AG10803 (cell line): ENCODE results near the gene LMAN1.

ENCODE experiments used
- DNase-seq: peaks from one replicate; pipeline ENCODE4 v3.0.0; 2010; ENCODE audit warnings: low read depth
- H3K4me3 ChIP-seq: 2 replicates; pipeline ENCODE4 v1.5.1; 2011; ENCODE audit warnings: mild to moderate bottlenecking, low read length, control low read depth
- CTCF ChIP-seq: conservative IDR thresholded peaks from 2 replicates; pipeline ENCODE4 v1.5.1; 2011; ENCODE audit warnings: mild to moderate bottlenecking, low read length, control low read depth, inconsistent platforms

LMAN1 gene

DNA sequence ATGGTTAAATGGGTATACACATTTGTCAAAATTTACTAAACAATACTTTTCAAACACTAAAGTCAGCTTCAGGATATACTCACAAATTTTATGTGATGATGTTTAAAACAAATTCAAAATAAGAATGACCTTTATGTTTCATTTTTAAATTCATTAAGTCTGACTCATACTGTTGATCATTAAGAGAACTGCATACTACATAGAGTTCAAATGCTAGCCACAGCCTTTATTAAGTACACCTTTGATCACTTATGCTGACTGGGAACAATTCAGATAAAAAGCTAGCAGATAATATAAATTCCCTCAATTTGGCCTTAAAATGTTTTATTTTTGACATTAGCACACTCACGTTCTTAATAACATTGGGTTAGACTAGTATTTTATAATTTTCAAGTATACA, 14.1 kb downstream of the LMAN1 start:
- DNase-seq, result no peak
- no peak overlapping the region for H3K4me3 ChIP-seq
- TF ChIP-seq CTCF, result no peak

DNA sequence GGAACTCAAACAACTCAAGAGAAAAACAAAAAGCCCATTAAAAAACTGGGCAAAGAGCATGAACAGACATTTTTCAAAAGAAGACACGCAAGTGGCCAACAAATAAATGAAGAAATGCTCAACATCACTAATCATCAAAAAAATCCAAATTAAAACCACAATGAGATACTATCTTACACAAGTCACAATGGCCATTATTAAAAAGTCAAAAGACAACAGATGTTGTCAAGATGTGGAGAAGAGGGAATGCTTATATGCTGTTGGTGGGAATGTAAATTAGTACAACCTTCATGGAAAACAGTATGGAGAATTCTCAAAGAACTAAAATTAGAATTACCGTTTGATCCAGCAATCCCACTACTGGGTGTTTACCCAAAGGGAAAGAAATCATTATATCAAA, 15.1 kb downstream of the LMAN1 start:
- DNase-seq, result peak; percentile 74
- no peak overlapping the region for H3K4me3 ChIP-seq
- no peak for TF ChIP-seq CTCF

GRCh38 chr18:59340817-59341216, 18.2 kb downstream of the LMAN1 start:
- H3K4me3 ChIP-seq, result no peak overlapping the region
- no peak for DNase-seq
- TF ChIP-seq CTCF, result no peak

DNA sequence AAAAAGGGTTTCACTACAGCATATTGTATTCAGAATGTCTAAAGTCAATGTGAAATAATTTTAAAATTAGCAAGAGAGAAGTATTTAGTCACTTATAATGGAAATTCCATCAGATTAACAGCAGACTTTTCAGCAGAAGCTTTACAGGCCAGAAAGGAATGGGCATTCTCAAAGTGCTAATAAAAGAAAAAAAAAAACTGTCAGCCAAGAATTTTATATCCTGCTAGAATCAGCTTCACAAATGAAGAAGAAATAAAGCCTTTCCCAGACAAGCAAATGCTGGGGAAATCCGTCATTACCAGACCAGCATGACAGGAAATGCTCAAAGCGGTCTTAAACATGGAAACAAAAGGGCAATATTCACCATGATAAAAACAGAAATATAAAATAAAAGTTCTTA, 18.8 kb downstream of the LMAN1 start:
- TF ChIP-seq CTCF, result no peak
- no peak for DNase-seq
- H3K4me3 ChIP-seq, result no peak overlapping the region

DNA sequence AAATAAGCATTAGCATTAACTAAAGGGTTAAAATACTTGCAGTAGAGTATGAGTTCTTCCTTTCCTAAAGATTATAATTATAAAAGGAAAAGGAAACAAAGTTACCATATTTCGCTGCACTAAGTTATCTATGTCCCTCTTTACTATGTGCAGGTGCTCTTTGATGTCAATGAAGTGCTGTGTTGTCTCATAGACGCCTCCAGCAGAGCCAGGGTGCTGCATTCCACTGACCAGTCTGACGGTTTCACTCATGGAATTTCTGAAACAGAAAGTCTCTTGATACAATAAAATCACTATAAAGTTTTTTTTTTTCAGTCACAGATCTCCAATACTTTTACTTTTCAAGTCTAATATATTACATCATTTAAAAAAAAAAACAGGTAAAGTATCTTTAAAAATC, 26.1 kb downstream of the LMAN1 start:
- H3K4me3 ChIP-seq, result no peak overlapping the region
- no peak for TF ChIP-seq CTCF

DNA sequence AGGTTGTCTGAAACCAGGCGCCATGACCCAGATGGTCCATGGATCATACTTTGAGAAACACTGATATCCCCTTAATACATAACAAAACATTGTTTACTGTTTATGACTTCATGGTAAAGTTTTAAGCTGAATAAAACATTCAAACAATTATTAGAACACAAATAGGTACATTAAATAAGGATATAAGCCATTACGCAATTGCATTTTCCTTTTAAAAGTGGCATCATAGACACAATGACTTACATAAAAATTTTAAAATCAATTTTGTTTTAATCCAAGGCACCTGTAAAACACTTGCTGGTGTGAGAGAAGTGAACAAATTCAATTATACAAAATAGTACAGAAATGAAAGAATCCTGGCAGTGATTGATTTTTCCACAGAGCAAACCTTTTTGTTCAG, 30.4 kb downstream of the LMAN1 start:
- no peak for DNase-seq
- TF ChIP-seq CTCF, result no peak

More for the DNA sequence above, 26.1 kb downstream of the LMAN1 start:
- DNase-seq, result no peak

GRCh38 chr18:59325965-59326364, 33.1 kb downstream of the LMAN1 start:
- no peak for DNase-seq
- TF ChIP-seq CTCF, result no peak
- no peak overlapping the region for H3K4me3 ChIP-seq

More for the DNA sequence above, 30.4 kb downstream of the LMAN1 start:
- H3K4me3 ChIP-seq, result no peak overlapping the region
